IPS DF 4.7 (cell line): Measurements from ENCODE around the gene SLC35F3.

Experiments
- DNase-seq: peaks from one replicate; pipeline ENCODE4 v3.0.0-alpha.2; 2013; ENCODE audit warnings: low spot score; ENCODE audit errors: extremely low read depth

Gene SLC35F3

GRCh38 chr1:234022302-234022701 lies 117.8 kb downstream of the SLC35F3 start:
- DNase-seq, result no peak

- DNase-seq, result no peak
Measured at GRCh38 chr1:234039603-234040002, 135.1 kb downstream of the SLC35F3 start.

GRCh38 chr1:234040446-234041317 lies 136.2 kb downstream of the SLC35F3 start:
- DNase-seq, result no peak

GRCh38 chr1:234044079-234044478 lies 139.6 kb downstream of the SLC35F3 start:
- no peak for DNase-seq

GRCh38 chr1:234047123-234047522 lies 142.6 kb downstream of the SLC35F3 start:
- DNase-seq, result no peak

GRCh38 chr1:234062166-234062565 lies 157.7 kb downstream of the SLC35F3 start:
- no peak for DNase-seq

- DNase-seq, result peak; percentile 46
Measured at GRCh38 chr1:234065794-234066447, 161.4 kb downstream of the SLC35F3 start.

GRCh38 chr1:234067581-234068337 lies 163.3 kb downstream of the SLC35F3 start:
- no peak for DNase-seq

- DNase-seq, result peak; percentile 25
Measured at GRCh38 chr1:234069760-234070159, 165.3 kb downstream of the SLC35F3 start.

- no peak for DNase-seq
Measured at GRCh38 chr1:234072793-234073192, 168.3 kb downstream of the SLC35F3 start.

GRCh38 chr1:234078143-234078542 lies 173.7 kb downstream of the SLC35F3 start:
- no peak for DNase-seq

GRCh38 chr1:234079896-234080295 lies 175.4 kb downstream of the SLC35F3 start:
- DNase-seq, result no peak

- DNase-seq, result no peak
Measured at GRCh38 chr1:234083460-234083859, 179.0 kb downstream of the SLC35F3 start.

- no peak for DNase-seq
Measured at GRCh38 chr1:234089396-234089795, 184.9 kb downstream of the SLC35F3 start.

- DNase-seq, result no peak
Measured at GRCh38 chr1:234090212-234091064, 186.0 kb downstream of the SLC35F3 start.

- DNase-seq, result no peak
Measured at GRCh38 chr1:234091065-234091401, 186.6 kb downstream of the SLC35F3 start.

- no peak for DNase-seq
Measured at GRCh38 chr1:234091876-234092275, 187.4 kb downstream of the SLC35F3 start.

- DNase-seq, result no peak
Measured at GRCh38 chr1:234093107-234093506, 188.6 kb downstream of the SLC35F3 start.

GRCh38 chr1:234093741-234094140 lies 189.3 kb downstream of the SLC35F3 start:
- no peak for DNase-seq

- DNase-seq, result no peak
Measured at GRCh38 chr1:234094172-234094571, 189.7 kb downstream of the SLC35F3 start.

- no peak for DNase-seq
Measured at GRCh38 chr1:234096161-234096770, 191.8 kb downstream of the SLC35F3 start.
